A673 (cell line): ENCODE measurements around the gene COG1.

Experiments used
- EZH2 ChIP-seq: fragments of 200-600 bp; sonication (generic); IDR thresholded peaks from 2 replicates; pipeline ENCODE4 v1.6.1; 2017; ENCODE audit warnings: borderline replicate concordance, low read depth, mild to moderate bottlenecking, mixed read lengths, antibody characterized with exemption, low read length; ENCODE audit not compliant: poor library complexity, severe bottlenecking
- TF ChIP-seq, protein P1 (sequence below): fragments of 300-800, 200-600 bp; sonication (generic); conservative IDR thresholded peaks from 2 replicates; pipeline ENCODE4 v1.5.1; 2017; ENCODE audit warnings: low read depth, mild to moderate bottlenecking, antibody characterized with exemption, low read length, moderate library complexity, mixed read lengths

DNA sequence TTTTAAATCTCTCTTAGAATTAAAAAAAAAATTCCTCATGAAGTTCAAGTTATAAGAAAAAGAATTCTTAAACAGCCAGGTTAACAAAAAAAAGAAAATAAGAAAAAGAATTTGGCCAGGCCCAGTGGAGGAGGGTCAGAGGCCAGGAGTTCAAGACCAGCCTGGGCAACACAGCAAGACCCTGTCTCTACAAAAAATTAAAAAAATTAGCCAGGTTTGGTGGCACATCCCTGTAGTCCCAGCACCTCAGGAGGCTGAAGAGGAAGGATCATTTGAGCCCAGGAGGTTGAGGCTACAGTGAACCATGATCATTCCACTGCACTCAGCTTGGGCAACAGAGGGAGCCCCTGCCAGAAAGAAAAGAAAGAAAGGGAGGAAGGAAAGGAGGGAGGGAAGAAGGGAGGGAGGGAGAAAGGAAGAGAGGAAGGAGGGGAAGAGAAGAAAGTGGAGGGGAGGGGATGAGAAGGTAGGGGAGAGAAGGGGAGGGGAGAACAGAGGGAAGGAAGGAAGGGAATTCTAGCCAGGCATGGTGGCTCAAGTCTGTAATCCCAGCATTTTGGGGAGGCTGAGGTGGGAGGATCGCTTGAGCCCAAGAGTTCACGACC lies 30.9 kb downstream of the COG1 start:
- TF ChIP-seq, protein P1, sequence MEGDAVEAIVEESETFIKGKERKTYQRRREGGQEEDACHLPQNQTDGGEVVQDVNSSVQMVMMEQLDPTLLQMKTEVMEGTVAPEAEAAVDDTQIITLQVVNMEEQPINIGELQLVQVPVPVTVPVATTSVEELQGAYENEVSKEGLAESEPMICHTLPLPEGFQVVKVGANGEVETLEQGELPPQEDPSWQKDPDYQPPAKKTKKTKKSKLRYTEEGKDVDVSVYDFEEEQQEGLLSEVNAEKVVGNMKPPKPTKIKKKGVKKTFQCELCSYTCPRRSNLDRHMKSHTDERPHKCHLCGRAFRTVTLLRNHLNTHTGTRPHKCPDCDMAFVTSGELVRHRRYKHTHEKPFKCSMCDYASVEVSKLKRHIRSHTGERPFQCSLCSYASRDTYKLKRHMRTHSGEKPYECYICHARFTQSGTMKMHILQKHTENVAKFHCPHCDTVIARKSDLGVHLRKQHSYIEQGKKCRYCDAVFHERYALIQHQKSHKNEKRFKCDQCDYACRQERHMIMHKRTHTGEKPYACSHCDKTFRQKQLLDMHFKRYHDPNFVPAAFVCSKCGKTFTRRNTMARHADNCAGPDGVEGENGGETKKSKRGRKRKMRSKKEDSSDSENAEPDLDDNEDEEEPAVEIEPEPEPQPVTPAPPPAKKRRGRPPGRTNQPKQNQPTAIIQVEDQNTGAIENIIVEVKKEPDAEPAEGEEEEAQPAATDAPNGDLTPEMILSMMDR = no peak
- TF ChIP-seq EZH2 = no peak
